ENCODE measurements around the gene STOML1. TPM values are rescaled to one million over a fixed set of nuclear protein-coding genes. Genes with fewer than 3 reads are reported as not detected.
A peak's percentile ranks its signal among the peaks of the same experiment; 100 is the strongest.

Gene STOML1
- total RNA-seq, 1 donor = 14.1 TPM

DNA sequence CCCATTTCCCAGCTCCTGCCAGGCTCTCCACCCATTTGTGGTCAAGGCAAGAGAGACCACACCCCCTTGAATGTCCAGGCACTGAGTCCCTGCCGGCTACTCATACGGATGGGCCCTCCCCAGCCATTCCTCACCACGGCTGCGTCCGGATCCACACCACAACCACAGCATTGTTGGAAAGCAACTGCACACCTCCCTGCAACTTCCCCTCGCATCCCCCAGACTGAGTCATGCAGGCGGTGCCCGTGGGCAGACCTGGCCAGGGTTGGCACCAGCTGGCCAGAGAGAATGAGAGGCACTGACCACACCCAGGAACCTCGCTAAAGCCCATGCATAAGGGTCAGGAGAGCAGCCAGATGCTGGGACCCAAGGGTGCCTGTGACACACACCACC, 35.4 kb downstream of the STOML1 start:
- Histone ChIP-seq H3K27ac (ENCODE audit: low read depth, low read length) (peak overlapping the region; percentile 73), H3K79me2 (ENCODE audit: insufficient read depth, low read length) (no peaks in the 10 kb centered on the region), H3K27me3 (ENCODE audit: insufficient read depth, low read length) (no peaks in the 10 kb centered on the region), H2AFZ (ENCODE audit: low read length) (no peak overlapping the region), H3K9me3 (ENCODE audit: low read depth, low read length) (no peaks in the 10 kb centered on the region), H3K4me2 (ENCODE audit: insufficient read depth, low read length) (peak overlapping the region; percentile 25), H3K36me3 (ENCODE audit: insufficient read depth, low read length) (peaks cover 16% of the 10 kb centered on the region), H4K20me1 (ENCODE audit: insufficient read depth, low read length) (no peaks in the 10 kb centered on the region), H3K4me1 (ENCODE audit: insufficient read depth, low read length) (peaks cover 40% of the 10 kb centered on the region), H3K4me3 (ENCODE audit: insufficient read depth, low read length) (no peak overlapping the region)
- TF ChIP-seq, protein P1, sequence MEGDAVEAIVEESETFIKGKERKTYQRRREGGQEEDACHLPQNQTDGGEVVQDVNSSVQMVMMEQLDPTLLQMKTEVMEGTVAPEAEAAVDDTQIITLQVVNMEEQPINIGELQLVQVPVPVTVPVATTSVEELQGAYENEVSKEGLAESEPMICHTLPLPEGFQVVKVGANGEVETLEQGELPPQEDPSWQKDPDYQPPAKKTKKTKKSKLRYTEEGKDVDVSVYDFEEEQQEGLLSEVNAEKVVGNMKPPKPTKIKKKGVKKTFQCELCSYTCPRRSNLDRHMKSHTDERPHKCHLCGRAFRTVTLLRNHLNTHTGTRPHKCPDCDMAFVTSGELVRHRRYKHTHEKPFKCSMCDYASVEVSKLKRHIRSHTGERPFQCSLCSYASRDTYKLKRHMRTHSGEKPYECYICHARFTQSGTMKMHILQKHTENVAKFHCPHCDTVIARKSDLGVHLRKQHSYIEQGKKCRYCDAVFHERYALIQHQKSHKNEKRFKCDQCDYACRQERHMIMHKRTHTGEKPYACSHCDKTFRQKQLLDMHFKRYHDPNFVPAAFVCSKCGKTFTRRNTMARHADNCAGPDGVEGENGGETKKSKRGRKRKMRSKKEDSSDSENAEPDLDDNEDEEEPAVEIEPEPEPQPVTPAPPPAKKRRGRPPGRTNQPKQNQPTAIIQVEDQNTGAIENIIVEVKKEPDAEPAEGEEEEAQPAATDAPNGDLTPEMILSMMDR (IDR thresholded peaks at IDR 0.05; ENCODE audit: extremely low read depth, low read depth, low read length) = no peak
- DNase-seq (ENCODE audit: insufficient read length, low spot score, missing footprints) = peak; percentile 98

DNA sequence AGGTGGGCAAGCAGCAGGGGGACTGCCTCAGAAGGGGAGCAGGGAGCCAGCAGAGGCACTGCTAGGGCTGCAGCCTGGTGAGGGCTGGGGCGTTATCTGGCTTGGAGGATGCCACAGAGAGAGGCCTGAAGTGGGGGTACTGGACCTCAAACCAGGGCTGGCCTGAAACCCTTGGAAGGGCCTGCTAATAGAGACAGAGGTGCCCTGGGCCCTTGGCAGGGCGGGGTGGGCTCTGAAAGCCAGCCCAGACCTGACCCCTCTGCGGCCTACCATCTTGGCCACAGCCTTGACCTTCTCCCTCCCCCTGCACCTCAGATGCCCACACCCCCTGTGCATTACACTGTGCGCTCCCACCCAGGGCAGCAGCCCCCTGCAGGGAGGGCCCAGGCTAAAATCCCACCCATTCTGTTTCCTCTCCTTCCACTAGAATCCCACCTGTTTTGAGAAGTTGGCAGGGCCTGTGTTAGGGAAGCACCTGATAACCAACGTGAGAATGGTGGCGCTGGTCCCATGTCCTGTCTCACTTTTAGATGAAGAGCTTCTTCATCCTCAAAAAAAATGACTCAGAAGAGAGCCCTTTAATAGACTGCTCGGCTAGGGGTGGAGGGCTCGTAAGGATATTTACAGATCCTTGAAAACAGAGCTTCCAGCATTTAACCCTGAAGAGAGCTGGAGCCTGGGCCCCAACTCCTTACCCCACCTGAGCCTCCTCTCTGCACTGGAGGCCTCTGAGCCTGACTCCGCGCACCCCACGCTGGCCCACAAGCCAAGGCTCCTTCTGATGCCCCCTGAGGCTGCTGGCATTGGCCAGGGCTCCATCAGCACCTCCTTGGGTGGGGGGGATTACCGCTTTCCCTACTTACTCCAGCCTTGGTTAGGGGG, 36.0 kb downstream of the STOML1 start:
- H3K4me1 ChIP-seq (ENCODE audit: insufficient read depth, low read length) = peaks cover 46% of the 10 kb centered on the region
- H3K79me2 ChIP-seq (ENCODE audit: insufficient read depth, low read length) = no peaks in the 10 kb centered on the region
- H3K9me3 ChIP-seq (ENCODE audit: low read depth, low read length) = no peaks in the 10 kb centered on the region
- H3K27ac ChIP-seq (ENCODE audit: low read depth, low read length) = peak overlapping the region; percentile 73
- H3K36me3 ChIP-seq (ENCODE audit: insufficient read depth, low read length) = peaks cover 18% of the 10 kb centered on the region
- DNase-seq (ENCODE audit: insufficient read length, low spot score, missing footprints) = peak; percentile 77
- peak overlapping the region; percentile 25 for H3K4me2 ChIP-seq (ENCODE audit: insufficient read depth, low read length)
- no peaks in the 10 kb centered on the region for H3K27me3 ChIP-seq (ENCODE audit: insufficient read depth, low read length)
- no peak overlapping the region for H2AFZ ChIP-seq (ENCODE audit: low read length)
- TF ChIP-seq, protein P1 (IDR thresholded peaks at IDR 0.05; ENCODE audit: extremely low read depth, low read depth, low read length) = no peak
- no peak overlapping the region for H3K4me3 ChIP-seq (ENCODE audit: insufficient read depth, low read length)
- H4K20me1 ChIP-seq (ENCODE audit: insufficient read depth, low read length) = no peaks in the 10 kb centered on the region

DNA sequence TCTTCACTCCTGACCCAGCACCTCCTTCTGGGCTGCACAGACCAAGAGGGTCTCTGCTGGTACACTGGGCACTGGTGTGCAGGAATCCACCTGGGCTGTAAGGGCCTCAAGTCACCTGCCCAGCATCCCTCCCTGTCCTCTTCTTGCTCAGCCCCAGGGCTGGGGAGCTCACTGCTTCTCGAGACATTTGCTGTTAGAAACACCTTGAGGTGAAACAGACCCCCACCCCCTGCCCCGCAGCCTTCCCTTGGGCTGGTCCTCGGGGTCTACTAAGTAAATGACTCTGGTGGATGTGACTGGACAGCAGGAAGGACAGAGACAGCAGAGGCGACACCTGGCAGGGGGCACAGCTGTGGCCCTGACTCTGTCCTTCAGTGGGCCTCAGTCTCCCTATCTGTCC, 36.8 kb downstream of the STOML1 start:
- Histone ChIP-seq H3K4me2 (ENCODE audit: insufficient read depth, low read length) (no peak overlapping the region), H3K27ac (ENCODE audit: low read depth, low read length) (peak overlapping the region; percentile 6), H3K4me1 (ENCODE audit: insufficient read depth, low read length) (peaks cover 53% of the 10 kb centered on the region)

More for the DNA sequence above, 36.8 kb downstream of the STOML1 start:
- TF ChIP-seq, protein P1 (IDR thresholded peaks at IDR 0.05; ENCODE audit: extremely low read depth, low read depth, low read length) = no peak
- Histone ChIP-seq H4K20me1 (ENCODE audit: insufficient read depth, low read length) (no peaks in the 10 kb centered on the region), H3K79me2 (ENCODE audit: insufficient read depth, low read length) (no peaks in the 10 kb centered on the region), H3K27me3 (ENCODE audit: insufficient read depth, low read length) (no peaks in the 10 kb centered on the region), H2AFZ (ENCODE audit: low read length) (no peak overlapping the region), H3K36me3 (ENCODE audit: insufficient read depth, low read length) (peaks cover 22% of the 10 kb centered on the region), H3K9me3 (ENCODE audit: low read depth, low read length) (no peaks in the 10 kb centered on the region), H3K4me3 (ENCODE audit: insufficient read depth, low read length) (no peak overlapping the region)
- peak; percentile 27 for DNase-seq (ENCODE audit: insufficient read length, low spot score, missing footprints)
